Neural progenitor cell (in vitro differentiated cells): ENCODE results near the gene LRP4. TPM values are rescaled to one million over a fixed set of nuclear protein-coding genes. Genes with fewer than 3 reads are reported as not detected.

Source experiments
- DNase-seq: peaks from one replicate; pipeline ENCODE4 v3.0.0-alpha.2; 2016; ENCODE audit warnings: low spot score
- H2AFZ ChIP-seq: fragments of 200-600 bp; sonication (generic); replicated peaks from 2 replicates; pipeline ENCODE4 v1.6.1; 2016; ENCODE audit warnings: antibody characterized with exemption
- H3F3A ChIP-seq: fragments of 200-600 bp; sonication (generic); 2 replicates; pipeline ENCODE4 v1.6.1; 2016; ENCODE audit warnings: antibody characterized with exemption, low read depth
- H3K27ac ChIP-seq: fragments of 200-600 bp; sonication (generic); 2 replicates; pipeline ENCODE4 v1.5.1; 2016; ENCODE audit warnings: mild to moderate bottlenecking
- H3K27me3 ChIP-seq: fragments of 200-600 bp; sonication (generic); 2 replicates; pipeline ENCODE4 v1.6.1; 2016; ENCODE audit warnings: mild to moderate bottlenecking, moderate library complexity
- H3K36me3 ChIP-seq: fragments of 200-600 bp; sonication (generic); 2 replicates; pipeline ENCODE4 v1.5.1; 2016
- H3K4me1 ChIP-seq: fragments of 200-600 bp; sonication (generic); 2 replicates; pipeline ENCODE4 v1.6.1; 2016; ENCODE audit warnings: mixed run types
- H3K4me2 ChIP-seq: fragments of 200-600 bp; sonication (generic); 2 replicates; pipeline ENCODE4 v1.6.1; 2016
- H3K4me3 ChIP-seq: fragments of 200-600 bp; sonication (generic); 2 replicates; pipeline ENCODE4 v1.5.1; 2016
- H3K79me2 ChIP-seq: fragments of 200-600 bp; sonication (generic); 2 replicates; pipeline ENCODE4 v1.6.1; 2016; ENCODE audit warnings: low read depth
- H3K9ac ChIP-seq: fragments of 200-600 bp; sonication (generic); 2 replicates; pipeline ENCODE4 v1.6.1; 2016
- H3K9me3 ChIP-seq: fragments of 200-600 bp; sonication (generic); 2 replicates; pipeline ENCODE4 v1.5.1; 2016; ENCODE audit warnings: low read depth
- H4K20me1 ChIP-seq: fragments of 200-600 bp; sonication (generic); 2 replicates; pipeline ENCODE4 v1.6.1; 2016; ENCODE audit warnings: low read depth
- H3K27ac Mint-ChIP-seq: 3 replicates; pipeline ENCODE4 v1.8.0; 2021; ENCODE audit warnings: mixed read lengths
- H3K27me3 Mint-ChIP-seq: 2 replicates; pipeline ENCODE4 v1.8.0; 2022; ENCODE audit warnings: low read depth, mild to moderate bottlenecking, inconsistent platforms, moderate library complexity, mixed read lengths; ENCODE audit not compliant: insufficient read depth
- H3K36me3 Mint-ChIP-seq: 3 replicates; pipeline ENCODE4 v1.8.0; 2021; ENCODE audit warnings: mixed read lengths
- H3K4me1 Mint-ChIP-seq: 3 replicates; pipeline ENCODE4 v1.8.0; 2021; ENCODE audit warnings: mixed read lengths
- H3K4me3 Mint-ChIP-seq: 3 replicates; pipeline ENCODE4 v1.8.0; 2021; ENCODE audit warnings: mild to moderate bottlenecking, moderate library complexity, mixed read lengths
- H3K9me3 Mint-ChIP-seq: 3 replicates; pipeline ENCODE4 v1.8.0; 2020; ENCODE audit warnings: mixed read lengths
- EZH2 ChIP-seq: fragments of 200-600 bp; sonication (generic); IDR thresholded peaks from 2 replicates; pipeline ENCODE4 v1.6.1; 2017; ENCODE audit warnings: antibody characterized with exemption, mild to moderate bottlenecking, moderate library complexity
- EZH2phosphoT487 ChIP-seq: fragments of 200-600 bp; sonication (generic); IDR thresholded peaks from 2 replicates; pipeline ENCODE4 v1.6.1; 2017; ENCODE audit warnings: antibody characterized with exemption
- total RNA-seq: library from RNA; depleted of rRNA; stranded (reverse); fragments of >200 nt; gene quantifications from 2 replicates; pipeline ENCODE4 v1.2.3, GENCODE V29; 2015; ENCODE audit warnings: low replicate concordance
- TF ChIP-seq, protein P1 (sequence below): fragments of 200-600 bp; sonication (generic); IDR thresholded peaks from 2 replicates; pipeline ENCODE4 v1.5.1; 2017; ENCODE audit warnings: antibody characterized with exemption, mild to moderate bottlenecking

LRP4 gene, protein sequence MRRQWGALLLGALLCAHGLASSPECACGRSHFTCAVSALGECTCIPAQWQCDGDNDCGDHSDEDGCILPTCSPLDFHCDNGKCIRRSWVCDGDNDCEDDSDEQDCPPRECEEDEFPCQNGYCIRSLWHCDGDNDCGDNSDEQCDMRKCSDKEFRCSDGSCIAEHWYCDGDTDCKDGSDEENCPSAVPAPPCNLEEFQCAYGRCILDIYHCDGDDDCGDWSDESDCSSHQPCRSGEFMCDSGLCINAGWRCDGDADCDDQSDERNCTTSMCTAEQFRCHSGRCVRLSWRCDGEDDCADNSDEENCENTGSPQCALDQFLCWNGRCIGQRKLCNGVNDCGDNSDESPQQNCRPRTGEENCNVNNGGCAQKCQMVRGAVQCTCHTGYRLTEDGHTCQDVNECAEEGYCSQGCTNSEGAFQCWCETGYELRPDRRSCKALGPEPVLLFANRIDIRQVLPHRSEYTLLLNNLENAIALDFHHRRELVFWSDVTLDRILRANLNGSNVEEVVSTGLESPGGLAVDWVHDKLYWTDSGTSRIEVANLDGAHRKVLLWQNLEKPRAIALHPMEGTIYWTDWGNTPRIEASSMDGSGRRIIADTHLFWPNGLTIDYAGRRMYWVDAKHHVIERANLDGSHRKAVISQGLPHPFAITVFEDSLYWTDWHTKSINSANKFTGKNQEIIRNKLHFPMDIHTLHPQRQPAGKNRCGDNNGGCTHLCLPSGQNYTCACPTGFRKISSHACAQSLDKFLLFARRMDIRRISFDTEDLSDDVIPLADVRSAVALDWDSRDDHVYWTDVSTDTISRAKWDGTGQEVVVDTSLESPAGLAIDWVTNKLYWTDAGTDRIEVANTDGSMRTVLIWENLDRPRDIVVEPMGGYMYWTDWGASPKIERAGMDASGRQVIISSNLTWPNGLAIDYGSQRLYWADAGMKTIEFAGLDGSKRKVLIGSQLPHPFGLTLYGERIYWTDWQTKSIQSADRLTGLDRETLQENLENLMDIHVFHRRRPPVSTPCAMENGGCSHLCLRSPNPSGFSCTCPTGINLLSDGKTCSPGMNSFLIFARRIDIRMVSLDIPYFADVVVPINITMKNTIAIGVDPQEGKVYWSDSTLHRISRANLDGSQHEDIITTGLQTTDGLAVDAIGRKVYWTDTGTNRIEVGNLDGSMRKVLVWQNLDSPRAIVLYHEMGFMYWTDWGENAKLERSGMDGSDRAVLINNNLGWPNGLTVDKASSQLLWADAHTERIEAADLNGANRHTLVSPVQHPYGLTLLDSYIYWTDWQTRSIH (N-terminal part only)
- 9.2 and 12.0 TPM in 2 replicates for total RNA-seq

DNA sequence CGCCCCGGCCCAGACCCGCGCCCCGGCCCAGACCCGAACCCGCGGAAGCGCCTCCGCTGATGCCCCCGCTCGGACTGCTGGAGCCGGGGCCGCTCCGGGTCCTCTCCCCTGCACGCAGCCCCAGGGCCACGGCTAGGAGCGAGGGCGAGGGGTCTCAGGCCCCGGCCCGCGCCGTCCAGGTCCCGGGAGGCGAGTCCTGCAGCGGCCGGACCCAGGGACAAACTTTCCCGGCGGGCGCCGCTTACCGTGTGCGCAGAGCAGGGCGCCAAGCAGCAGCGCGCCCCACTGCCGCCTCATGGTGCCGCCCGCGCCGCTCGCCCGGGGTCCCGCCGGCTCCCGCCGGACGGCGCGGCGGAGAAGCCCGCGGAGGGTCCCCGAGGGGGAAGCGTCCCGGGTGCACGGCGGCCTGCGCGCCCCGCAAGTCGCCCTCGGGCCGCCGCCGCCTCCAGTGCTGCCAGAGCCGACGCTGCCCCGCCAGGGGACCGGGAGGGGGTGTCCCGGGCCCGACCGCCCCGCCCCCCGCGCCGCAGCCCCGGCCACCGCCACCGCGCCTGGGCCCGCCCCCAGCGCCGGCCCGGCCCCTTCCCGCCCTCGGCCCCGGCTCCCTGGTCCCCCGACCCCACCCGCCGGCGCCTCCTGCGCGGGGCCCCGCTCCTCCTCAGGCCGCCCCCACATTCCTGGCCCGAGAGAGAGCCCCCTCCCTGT, at the start of gene LRP4:
Gene LRP4 (minus strand): TSS at position 468 of the 705 bp plus-strand sequence. CDS start 171 bp downstream, at position 297.
- Histone ChIP-seq H3K79me2 (peaks cover 35% of the 10 kb centered on the region), H2AFZ (peak within 1 kb of the TSS; percentile 67), H3K4me2 (peak within 1 kb of the TSS; percentile 88), H3K9me3 (no peaks in the 10 kb centered on the region), H3K4me3 (peak within 1 kb of the TSS; percentile 68), H3K9ac (no peak within 1 kb of the TSS), H4K20me1 (peaks cover 30% of the 10 kb centered on the region), H3K27me3 (peaks cover 16% of the 10 kb centered on the region), H3F3A (peaks cover 41% of the 10 kb centered on the region), H3K4me1 (peaks cover 25% of the 10 kb centered on the region), H3K36me3 (no peaks in the 10 kb centered on the region), H3K27ac (no peak within 1 kb of the TSS)
- peaks cover 67% of the 10 kb centered on the region for H3K4me1 Mint-ChIP-seq
- peaks cover 8% of the 10 kb centered on the region for H3K36me3 Mint-ChIP-seq
- peak; percentile 82 for DNase-seq
- no peaks in the 10 kb centered on the region for H3K9me3 Mint-ChIP-seq
- peak within 1 kb of the TSS; percentile 98 for H3K4me3 Mint-ChIP-seq
- TF ChIP-seq, protein P1, sequence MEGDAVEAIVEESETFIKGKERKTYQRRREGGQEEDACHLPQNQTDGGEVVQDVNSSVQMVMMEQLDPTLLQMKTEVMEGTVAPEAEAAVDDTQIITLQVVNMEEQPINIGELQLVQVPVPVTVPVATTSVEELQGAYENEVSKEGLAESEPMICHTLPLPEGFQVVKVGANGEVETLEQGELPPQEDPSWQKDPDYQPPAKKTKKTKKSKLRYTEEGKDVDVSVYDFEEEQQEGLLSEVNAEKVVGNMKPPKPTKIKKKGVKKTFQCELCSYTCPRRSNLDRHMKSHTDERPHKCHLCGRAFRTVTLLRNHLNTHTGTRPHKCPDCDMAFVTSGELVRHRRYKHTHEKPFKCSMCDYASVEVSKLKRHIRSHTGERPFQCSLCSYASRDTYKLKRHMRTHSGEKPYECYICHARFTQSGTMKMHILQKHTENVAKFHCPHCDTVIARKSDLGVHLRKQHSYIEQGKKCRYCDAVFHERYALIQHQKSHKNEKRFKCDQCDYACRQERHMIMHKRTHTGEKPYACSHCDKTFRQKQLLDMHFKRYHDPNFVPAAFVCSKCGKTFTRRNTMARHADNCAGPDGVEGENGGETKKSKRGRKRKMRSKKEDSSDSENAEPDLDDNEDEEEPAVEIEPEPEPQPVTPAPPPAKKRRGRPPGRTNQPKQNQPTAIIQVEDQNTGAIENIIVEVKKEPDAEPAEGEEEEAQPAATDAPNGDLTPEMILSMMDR, result no peak
- no peak for TF ChIP-seq EZH2phosphoT487
- TF ChIP-seq EZH2, result no peak
- peaks cover 7% of the 10 kb centered on the region for H3K27me3 Mint-ChIP-seq
- peak within 1 kb of the TSS; percentile 94 for H3K27ac Mint-ChIP-seq

DNA sequence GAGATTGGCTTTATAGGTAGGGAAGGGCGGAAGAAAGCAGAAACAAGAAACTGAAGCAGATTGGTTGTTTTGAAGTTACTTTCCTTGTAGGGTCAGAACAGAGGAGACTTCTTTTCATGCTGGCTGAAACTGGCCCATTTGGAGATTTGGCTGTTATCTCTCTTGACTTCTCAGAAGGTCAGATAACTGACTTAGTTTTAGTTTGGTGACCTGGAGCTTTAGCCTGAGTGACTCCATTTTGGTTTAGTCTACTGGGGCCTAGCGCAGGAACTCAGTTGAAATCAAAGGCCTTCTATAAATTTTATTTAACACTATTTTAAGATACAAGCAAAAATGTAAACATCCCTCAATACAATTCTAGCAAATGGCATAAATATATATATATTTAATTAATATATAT, 49.6 kb upstream of the LRP4 start:
- no peaks in the 10 kb centered on the region for H3K9me3 ChIP-seq
- H3K9ac ChIP-seq, result no peak overlapping the region
- H3K4me1 ChIP-seq, result no peaks in the 10 kb centered on the region
- H3K79me2 ChIP-seq, result peaks cover 3% of the 10 kb centered on the region
- H4K20me1 ChIP-seq, result peaks cover 7% of the 10 kb centered on the region
- no peak overlapping the region for H3K27ac ChIP-seq
- peaks cover 31% of the 10 kb centered on the region for H3K36me3 Mint-ChIP-seq
- peaks cover 10% of the 10 kb centered on the region for H3K9me3 Mint-ChIP-seq
- H3K4me3 ChIP-seq, result no peak overlapping the region
- no peak overlapping the region for H2AFZ ChIP-seq
- H3K4me2 ChIP-seq, result no peak overlapping the region
- no peaks in the 10 kb centered on the region for H3K36me3 ChIP-seq
- H3K4me3 Mint-ChIP-seq, result no peak overlapping the region
- no peak for DNase-seq
- H3K27me3 ChIP-seq, result no peaks in the 10 kb centered on the region
- H3K4me1 Mint-ChIP-seq, result peaks cover 8% of the 10 kb centered on the region
- TF ChIP-seq EZH2phosphoT487, result no peak
- TF ChIP-seq, protein P1, result no peak
- TF ChIP-seq EZH2, result no peak
- peaks cover 4% of the 10 kb centered on the region for H3F3A ChIP-seq
- H3K27ac Mint-ChIP-seq, result no peak overlapping the region
- H3K27me3 Mint-ChIP-seq, result no peaks in the 10 kb centered on the region

DNA sequence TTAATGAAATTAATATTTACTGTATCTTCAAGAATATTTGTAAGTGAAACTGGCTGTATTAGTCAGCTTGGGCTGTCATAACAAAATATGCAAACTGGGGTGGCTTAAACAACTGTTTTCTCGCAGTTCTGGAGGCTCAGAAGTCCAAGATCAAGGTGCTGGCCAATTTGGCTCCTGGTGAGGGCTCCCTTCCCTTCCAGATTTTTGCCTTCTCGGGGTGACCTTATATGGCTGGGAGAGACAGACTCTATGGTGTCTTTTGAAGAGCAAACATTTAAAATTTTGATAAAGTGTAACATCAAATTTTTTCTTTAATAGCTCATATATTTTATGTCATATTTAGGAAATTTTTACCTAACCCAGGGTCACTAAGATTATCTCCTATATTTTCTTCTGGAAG, 48.4 kb upstream of the LRP4 start:
- H3K9me3 ChIP-seq, result no peaks in the 10 kb centered on the region
- no peaks in the 10 kb centered on the region for H3K27me3 Mint-ChIP-seq
- no peak overlapping the region for H3K4me3 ChIP-seq
- no peaks in the 10 kb centered on the region for H3K4me1 ChIP-seq
- no peak overlapping the region for H3K27ac ChIP-seq
- H3K9me3 Mint-ChIP-seq, result peaks cover 16% of the 10 kb centered on the region
- no peaks in the 10 kb centered on the region for H3K27me3 ChIP-seq
- H3K4me1 Mint-ChIP-seq, result no peaks in the 10 kb centered on the region
- H3F3A ChIP-seq, result peaks cover 4% of the 10 kb centered on the region
- H3K36me3 Mint-ChIP-seq, result peaks cover 38% of the 10 kb centered on the region
- no peak overlapping the region for H3K4me3 Mint-ChIP-seq
- TF ChIP-seq, protein P1, result no peak
- no peak for TF ChIP-seq EZH2
- no peak for TF ChIP-seq EZH2phosphoT487
- peaks cover 3% of the 10 kb centered on the region for H3K79me2 ChIP-seq
- peaks cover 7% of the 10 kb centered on the region for H4K20me1 ChIP-seq
- H3K9ac ChIP-seq, result no peak overlapping the region
- no peak overlapping the region for H3K4me2 ChIP-seq
- peak overlapping the region; percentile 72 for H3K27ac Mint-ChIP-seq
- DNase-seq, result no peak
- H2AFZ ChIP-seq, result no peak overlapping the region
- H3K36me3 ChIP-seq, result no peaks in the 10 kb centered on the region
